Measurements from ENCODE around the gene KLHL29.

DNA sequence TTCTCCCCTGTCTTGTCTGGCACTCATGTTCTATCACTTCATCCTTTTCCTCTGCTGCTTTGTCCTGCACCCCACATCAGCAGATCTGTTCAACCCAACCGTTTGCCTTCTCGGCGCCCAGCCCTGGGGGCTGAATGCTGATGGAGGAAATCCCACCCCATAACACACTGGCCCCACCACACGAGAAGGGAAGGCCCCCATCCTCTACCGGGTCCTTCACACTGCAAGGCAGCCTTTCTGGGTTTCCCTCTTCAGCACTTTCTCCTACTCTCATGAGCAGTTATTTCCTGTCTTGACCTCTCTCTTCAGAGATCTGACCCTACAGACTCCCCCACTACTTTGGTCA lies 314.6 kb downstream of the KLHL29 start:
- TF ChIP-seq RAD21 (IDR thresholded peaks at IDR 0.05; ENCODE audit: insufficient read depth, low read depth, low read length) (no peak), POLR2AphosphoS5 (IDR thresholded peaks at IDR 0.05; ENCODE audit: low read length) (no peak), MYC (IDR thresholded peaks at IDR 0.05; ENCODE audit: insufficient read depth, insufficient read length, insufficient replicate concordance, low read length, severe bottlenecking) (no peak), EP300 (IDR thresholded peaks at IDR 0.05; ENCODE audit: borderline replicate concordance in 1 of 2, control insufficient read depth in 1 of 2, low read depth in 2 of 2, low read length in 2 of 2) (no peak), RFX5 (IDR thresholded peaks at IDR 0.05; ENCODE audit: low read depth, low read length) (no peak)
- TF ChIP-seq, protein P1, sequence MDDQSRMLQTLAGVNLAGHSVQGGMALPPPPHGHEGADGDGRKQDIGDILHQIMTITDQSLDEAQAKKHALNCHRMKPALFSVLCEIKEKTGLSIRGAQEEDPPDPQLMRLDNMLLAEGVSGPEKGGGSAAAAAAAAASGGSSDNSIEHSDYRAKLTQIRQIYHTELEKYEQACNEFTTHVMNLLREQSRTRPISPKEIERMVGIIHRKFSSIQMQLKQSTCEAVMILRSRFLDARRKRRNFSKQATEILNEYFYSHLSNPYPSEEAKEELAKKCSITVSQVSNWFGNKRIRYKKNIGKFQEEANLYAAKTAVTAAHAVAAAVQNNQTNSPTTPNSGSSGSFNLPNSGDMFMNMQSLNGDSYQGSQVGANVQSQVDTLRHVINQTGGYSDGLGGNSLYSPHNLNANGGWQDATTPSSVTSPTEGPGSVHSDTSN (IDR thresholded peaks at IDR 0.05; ENCODE audit: insufficient replicate concordance, low read depth, low read length) = no peak
- TF ChIP-seq, protein P2, sequence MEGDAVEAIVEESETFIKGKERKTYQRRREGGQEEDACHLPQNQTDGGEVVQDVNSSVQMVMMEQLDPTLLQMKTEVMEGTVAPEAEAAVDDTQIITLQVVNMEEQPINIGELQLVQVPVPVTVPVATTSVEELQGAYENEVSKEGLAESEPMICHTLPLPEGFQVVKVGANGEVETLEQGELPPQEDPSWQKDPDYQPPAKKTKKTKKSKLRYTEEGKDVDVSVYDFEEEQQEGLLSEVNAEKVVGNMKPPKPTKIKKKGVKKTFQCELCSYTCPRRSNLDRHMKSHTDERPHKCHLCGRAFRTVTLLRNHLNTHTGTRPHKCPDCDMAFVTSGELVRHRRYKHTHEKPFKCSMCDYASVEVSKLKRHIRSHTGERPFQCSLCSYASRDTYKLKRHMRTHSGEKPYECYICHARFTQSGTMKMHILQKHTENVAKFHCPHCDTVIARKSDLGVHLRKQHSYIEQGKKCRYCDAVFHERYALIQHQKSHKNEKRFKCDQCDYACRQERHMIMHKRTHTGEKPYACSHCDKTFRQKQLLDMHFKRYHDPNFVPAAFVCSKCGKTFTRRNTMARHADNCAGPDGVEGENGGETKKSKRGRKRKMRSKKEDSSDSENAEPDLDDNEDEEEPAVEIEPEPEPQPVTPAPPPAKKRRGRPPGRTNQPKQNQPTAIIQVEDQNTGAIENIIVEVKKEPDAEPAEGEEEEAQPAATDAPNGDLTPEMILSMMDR (IDR thresholded peaks at IDR 0.05 in 2 of 3, conservative IDR thresholded peaks at IDR 0.05 in 1 of 3; ENCODE audit: control insufficient read depth in 2 of 3, extremely low read depth in 1 of 3, insufficient read depth in 1 of 3, low read depth in 3 of 3, low read length in 3 of 3) = no peak
